ENCODE results near the gene SRP54.

The SRP54 gene

GRCh38 chr14:34971381-34971780, 11.4 kb upstream of the SRP54 start:
- Histone ChIP-seq H4K8ac (ENCODE audit: low read depth, low read length) (no peak overlapping the region), H3K23ac (ENCODE audit: low read depth, low read length, poor library complexity) (no peak overlapping the region), H3K4me2 (ENCODE audit: insufficient read depth, low read length, poor library complexity, severe bottlenecking) (no peak overlapping the region), H2AFZ (ENCODE audit: low read length) (no peak overlapping the region), H2AK5ac (ENCODE audit: low read depth, low read length) (no peak overlapping the region), H3K4me3 (ENCODE audit: low read length in 2 of 2) (no peak overlapping the region), H3K36me3 (replicated peaks in 1 of 2; ENCODE audit: control insufficient read depth in 2 of 2, insufficient read depth in 2 of 2, low read length in 2 of 2) (peaks cover 2 to 7% of the 10 kb centered on the region in 2 donors), H3K9me3 (replicated peaks in 1 of 2; ENCODE audit: control insufficient read depth in 2 of 2, insufficient read depth in 1 of 2, low read depth in 1 of 2, low read length in 2 of 2) (no peaks in the 10 kb centered on the region), H2BK5ac (ENCODE audit: low read length) (no peak overlapping the region), H2BK15ac (ENCODE audit: low read length) (no peak overlapping the region), H3K9ac (ENCODE audit: low read depth, low read length, poor library complexity) (no peak overlapping the region), H3K4ac (ENCODE audit: low read length) (no peak overlapping the region), H3K79me1 (ENCODE audit: low read depth, low read length) (no peaks in the 10 kb centered on the region), H3K18ac (ENCODE audit: low read length) (no peak overlapping the region), H3K27me3 (ENCODE audit: control insufficient read depth in 3 of 3, insufficient read depth in 3 of 3, low read depth in 1 of 3, low read length in 3 of 3) (no peaks in the 10 kb centered on the region), H3K14ac (ENCODE audit: low read length) (no peak overlapping the region), H4K91ac (ENCODE audit: low read depth, low read length, poor library complexity) (no peak overlapping the region), H2BK120ac (ENCODE audit: low read depth, low read length) (no peak overlapping the region), H2BK12ac (ENCODE audit: low read length) (no peak overlapping the region), H3K4me1 (ENCODE audit: control insufficient read depth in 2 of 2, insufficient read depth in 1 of 2, low read depth in 1 of 2, low read length in 2 of 2) (no peaks in the 10 kb centered on the region), H3K27ac (replicated peaks; ENCODE audit: low read length) (no peak overlapping the region)
- DNase-seq (ENCODE audit: low spot score) = no peak

GRCh38 chr14:34971801-34972200, 11.0 kb upstream of the SRP54 start:
- Histone ChIP-seq H3K4ac (ENCODE audit: low read length) (no peak overlapping the region), H4K91ac (ENCODE audit: low read depth, low read length, poor library complexity) (no peak overlapping the region), H3K79me1 (ENCODE audit: low read depth, low read length) (no peaks in the 10 kb centered on the region), H3K4me3 (ENCODE audit: low read length in 2 of 2) (no peak overlapping the region), H2BK120ac (ENCODE audit: low read depth, low read length) (no peak overlapping the region), H2AK5ac (ENCODE audit: low read depth, low read length) (no peak overlapping the region), H2AFZ (ENCODE audit: low read length) (no peak overlapping the region), H3K27me3 (ENCODE audit: control insufficient read depth in 3 of 3, insufficient read depth in 3 of 3, low read depth in 1 of 3, low read length in 3 of 3) (no peaks in the 10 kb centered on the region), H3K14ac (ENCODE audit: low read length) (no peak overlapping the region), H3K4me1 (ENCODE audit: control insufficient read depth in 2 of 2, insufficient read depth in 1 of 2, low read depth in 1 of 2, low read length in 2 of 2) (no peaks in the 10 kb centered on the region), H2BK12ac (ENCODE audit: low read length) (no peak overlapping the region), H4K8ac (ENCODE audit: low read depth, low read length) (no peak overlapping the region), H3K4me2 (ENCODE audit: insufficient read depth, low read length, poor library complexity, severe bottlenecking) (no peak overlapping the region), H2BK15ac (ENCODE audit: low read length) (no peak overlapping the region), H3K23ac (ENCODE audit: low read depth, low read length, poor library complexity) (no peak overlapping the region), H3K27ac (replicated peaks; ENCODE audit: low read length) (no peak overlapping the region), H2BK5ac (ENCODE audit: low read length) (no peak overlapping the region), H3K9me3 (replicated peaks in 1 of 2; ENCODE audit: control insufficient read depth in 2 of 2, insufficient read depth in 1 of 2, low read depth in 1 of 2, low read length in 2 of 2) (no peaks in the 10 kb centered on the region), H3K36me3 (replicated peaks in 1 of 2; ENCODE audit: control insufficient read depth in 2 of 2, insufficient read depth in 2 of 2, low read length in 2 of 2) (peaks cover 2 to 6% of the 10 kb centered on the region in 2 donors), H3K18ac (ENCODE audit: low read length) (no peak overlapping the region), H3K9ac (ENCODE audit: low read depth, low read length, poor library complexity) (no peak overlapping the region)
- no CpG with 5 or more reads among the region's 5 CpGs for WGBS, 2 donors (ENCODE audit: extremely low coverage in 2 of 2, insufficient read length in 2 of 2, insufficient replicate concordance in 1 of 2)
- DNase-seq (ENCODE audit: low spot score) = no peak

- Histone ChIP-seq H4K91ac (ENCODE audit: low read depth, low read length, poor library complexity) (no peak overlapping the region), H3K4me1 (ENCODE audit: control insufficient read depth in 2 of 2, insufficient read depth in 1 of 2, low read depth in 1 of 2, low read length in 2 of 2) (peaks cover 0 to 2% of the 10 kb centered on the region in 2 donors), H2BK15ac (ENCODE audit: low read length) (no peak overlapping the region), H2BK5ac (ENCODE audit: low read length) (no peak overlapping the region), H3K18ac (ENCODE audit: low read length) (no peak overlapping the region), H3K14ac (ENCODE audit: low read length) (no peak overlapping the region), H2AFZ (ENCODE audit: low read length) (no peak overlapping the region), H4K8ac (ENCODE audit: low read depth, low read length) (no peak overlapping the region), H2BK12ac (ENCODE audit: low read length) (no peak overlapping the region), H2BK120ac (ENCODE audit: low read depth, low read length) (no peak overlapping the region), H3K27me3 (ENCODE audit: control insufficient read depth in 3 of 3, insufficient read depth in 3 of 3, low read depth in 1 of 3, low read length in 3 of 3) (no peaks in the 10 kb centered on the region), H3K4me2 (ENCODE audit: insufficient read depth, low read length, poor library complexity, severe bottlenecking) (no peak overlapping the region), H2AK5ac (ENCODE audit: low read depth, low read length) (no peak overlapping the region), H3K79me1 (ENCODE audit: low read depth, low read length) (peaks cover 2% of the 10 kb centered on the region), H3K23ac (ENCODE audit: low read depth, low read length, poor library complexity) (no peak overlapping the region), H3K9me3 (replicated peaks in 1 of 2; ENCODE audit: control insufficient read depth in 2 of 2, insufficient read depth in 1 of 2, low read depth in 1 of 2, low read length in 2 of 2) (no peaks in the 10 kb centered on the region), H3K9ac (ENCODE audit: low read depth, low read length, poor library complexity) (no peak overlapping the region), H3K4me3 (ENCODE audit: low read length in 2 of 2) (no peak overlapping the region), H3K36me3 (replicated peaks in 1 of 2; ENCODE audit: control insufficient read depth in 2 of 2, insufficient read depth in 2 of 2, low read length in 2 of 2) (no peaks in the 10 kb centered on the region), H3K4ac (ENCODE audit: low read length) (no peak overlapping the region), H3K27ac (replicated peaks; ENCODE audit: low read length) (no peak overlapping the region)
- DNase-seq (ENCODE audit: low spot score) = no peak
- no CpG with 5 or more reads among the region's 5 CpGs for WGBS, 2 donors (ENCODE audit: extremely low coverage in 2 of 2, insufficient read length in 2 of 2, insufficient replicate concordance in 1 of 2)
These were observed 4.3 kb upstream of the SRP54 start for GRCh38 chr14:34978444-34978843.

GRCh38 chr14:34980337-34980900, 2.4 kb upstream of the SRP54 start:
- no CpG with 5 or more reads among the region's 11 CpGs for WGBS, 2 donors (ENCODE audit: extremely low coverage in 2 of 2, insufficient read length in 2 of 2, insufficient replicate concordance in 1 of 2)
- Histone ChIP-seq H2AFZ (ENCODE audit: low read length) (peak overlapping the region; percentile 90), H2BK5ac (ENCODE audit: low read length) (no peak overlapping the region), H3K18ac (ENCODE audit: low read length) (no peak overlapping the region), H2BK120ac (ENCODE audit: low read depth, low read length) (no peak overlapping the region), H3K36me3 (replicated peaks in 1 of 2; ENCODE audit: control insufficient read depth in 2 of 2, insufficient read depth in 2 of 2, low read length in 2 of 2) (no peaks in the 10 kb centered on the region), H3K23ac (ENCODE audit: low read depth, low read length, poor library complexity) (no peak overlapping the region), H2BK12ac (ENCODE audit: low read length) (no peak overlapping the region), H3K27ac (replicated peaks; ENCODE audit: low read length) (no peak overlapping the region), H3K4me1 (ENCODE audit: control insufficient read depth in 2 of 2, insufficient read depth in 1 of 2, low read depth in 1 of 2, low read length in 2 of 2) (peaks cover 5 to 9% of the 10 kb centered on the region in 2 donors), H3K4me2 (ENCODE audit: insufficient read depth, low read length, poor library complexity, severe bottlenecking) (no peak overlapping the region), H3K79me1 (ENCODE audit: low read depth, low read length) (peaks cover 2% of the 10 kb centered on the region), H3K9ac (ENCODE audit: low read depth, low read length, poor library complexity) (no peak overlapping the region), H3K9me3 (replicated peaks in 1 of 2; ENCODE audit: control insufficient read depth in 2 of 2, insufficient read depth in 1 of 2, low read depth in 1 of 2, low read length in 2 of 2) (no peaks in the 10 kb centered on the region), H3K27me3 (ENCODE audit: control insufficient read depth in 3 of 3, insufficient read depth in 3 of 3, low read depth in 1 of 3, low read length in 3 of 3) (no peaks in the 10 kb centered on the region), H2BK15ac (ENCODE audit: low read length) (no peak overlapping the region), H4K8ac (ENCODE audit: low read depth, low read length) (no peak overlapping the region), H2AK5ac (ENCODE audit: low read depth, low read length) (no peak overlapping the region), H3K4me3 (ENCODE audit: low read length in 2 of 2) (peak overlapping the region in 1 of 2 donors; percentile 66), H3K14ac (ENCODE audit: low read length) (no peak overlapping the region), H4K91ac (ENCODE audit: low read depth, low read length, poor library complexity) (no peak overlapping the region), H3K4ac (ENCODE audit: low read length) (no peak overlapping the region)
- DNase-seq (ENCODE audit: low spot score) = no peak

Measured in neuronal stem cell (in vitro differentiated cells).